NCI-H1092 (cell line): ENCODE data around the gene ALG14.
"Not testable (repeated sequence)": the region's sequence is repeated elsewhere in the genome, so short reads cannot be mapped to it uniquely, and the experiment has no call there.

Experiments used
- DNase-seq: peaks from one replicate; lab custom pipeline; 2025; lab: John Stamatoyannopoulos, UW

The ALG14 gene

DNA sequence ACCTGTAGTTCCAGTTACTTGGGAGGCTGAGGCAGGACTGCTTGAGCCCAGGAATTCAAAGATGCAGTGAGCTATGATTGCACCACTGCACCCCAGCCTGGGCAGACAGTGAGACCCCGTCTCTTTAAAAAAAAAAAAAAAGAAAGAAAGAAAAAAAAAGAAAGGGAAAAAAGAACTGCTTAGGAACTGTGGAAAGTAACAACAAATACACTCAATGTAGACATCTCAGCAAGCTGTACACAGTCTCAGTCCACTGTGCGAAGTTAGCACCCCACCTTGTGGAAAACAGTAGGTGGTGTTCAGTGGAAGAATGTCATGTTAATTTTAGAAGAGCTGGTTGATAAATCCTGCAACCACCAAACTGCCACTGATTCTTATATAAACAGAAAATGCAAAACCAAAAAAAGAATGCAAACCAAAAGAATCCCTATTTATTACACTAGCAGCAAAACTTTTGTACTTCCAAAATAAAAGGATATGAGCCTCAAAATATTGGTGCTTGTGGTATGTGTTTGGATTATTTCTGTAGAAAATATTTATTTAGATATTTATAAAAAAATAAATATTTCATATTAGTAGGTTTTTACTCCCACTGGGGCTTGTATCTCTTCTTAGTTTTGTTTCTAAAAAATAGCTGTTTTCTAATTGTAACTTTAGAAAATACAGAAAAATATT is 31.1 kb downstream of the ALG14 start:
- DNase-seq = peak; percentile 42

DNA sequence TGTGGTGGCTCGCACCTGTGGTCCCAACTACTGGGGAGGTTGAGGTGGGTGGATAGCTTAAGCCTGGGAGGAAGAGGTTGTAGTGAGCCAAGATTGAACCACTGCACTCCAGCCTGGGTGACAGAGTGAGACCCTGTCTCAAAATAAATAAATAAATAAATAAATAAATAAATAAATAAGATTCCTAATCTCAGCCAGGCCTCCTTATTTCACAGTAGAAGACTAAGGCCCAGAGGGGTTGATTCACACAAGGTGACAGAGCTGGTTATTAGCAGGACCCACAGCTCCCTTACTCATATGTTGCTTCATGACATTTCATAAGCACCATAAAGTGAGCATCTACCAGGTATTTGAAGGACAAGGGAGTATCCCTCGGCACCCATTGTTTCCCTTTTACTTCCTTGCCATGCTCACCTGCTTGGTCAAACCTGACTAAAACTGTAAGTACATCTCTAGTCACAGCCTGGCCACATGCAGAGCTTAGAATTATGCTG is 32.7 kb downstream of the ALG14 start:
- DNase-seq = no peak

DNA sequence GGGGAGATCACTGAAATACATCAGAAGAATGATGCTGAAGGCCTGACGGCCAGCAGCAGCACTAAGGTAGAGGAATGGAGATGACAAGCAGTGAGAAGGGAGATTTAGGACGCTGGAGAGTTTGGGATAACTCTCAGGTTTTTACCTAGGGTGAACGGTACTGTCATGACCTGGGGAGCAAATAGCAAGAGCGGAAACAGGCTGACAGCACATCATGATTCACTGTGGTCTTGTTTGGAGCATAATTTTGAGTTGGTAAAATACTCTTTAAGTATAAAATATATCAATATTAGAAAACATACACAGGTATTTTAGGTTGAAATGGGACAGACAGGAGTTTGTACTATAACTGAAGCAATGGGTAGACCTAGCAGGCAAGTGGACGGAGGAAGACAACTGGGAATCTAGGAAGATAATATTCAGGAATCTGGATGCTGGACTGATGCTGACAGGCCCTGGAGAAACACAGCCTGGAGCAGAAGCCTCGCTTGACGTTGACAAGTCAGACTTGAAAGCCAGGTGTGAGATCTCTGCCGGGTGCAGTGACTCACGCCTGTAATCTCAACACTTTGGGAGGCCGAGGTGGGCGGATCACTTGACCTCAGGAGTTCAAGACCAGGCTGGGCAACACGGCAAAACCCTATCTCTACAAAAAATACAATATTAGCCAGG is 33.3 kb downstream of the ALG14 start:
- no peak for DNase-seq

DNA sequence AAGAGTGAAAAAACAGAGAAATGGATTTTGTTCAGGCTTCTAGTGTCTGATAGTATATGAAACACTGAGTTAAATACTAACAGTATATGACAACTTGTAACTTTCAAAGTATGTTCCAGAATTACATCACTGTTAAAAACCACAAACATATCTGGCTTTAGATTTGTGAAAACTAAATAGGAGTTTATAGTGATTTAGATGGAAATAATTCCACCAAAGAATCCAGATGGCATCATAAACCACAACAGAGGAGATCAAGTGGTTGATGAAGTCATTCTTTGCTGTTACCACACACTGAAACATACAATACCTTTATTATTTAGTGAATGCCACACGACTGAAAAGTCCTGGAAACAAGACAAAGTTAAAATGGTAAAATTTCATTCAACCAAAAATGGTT is 37.2 kb downstream of the ALG14 start:
- no peak for DNase-seq

DNA sequence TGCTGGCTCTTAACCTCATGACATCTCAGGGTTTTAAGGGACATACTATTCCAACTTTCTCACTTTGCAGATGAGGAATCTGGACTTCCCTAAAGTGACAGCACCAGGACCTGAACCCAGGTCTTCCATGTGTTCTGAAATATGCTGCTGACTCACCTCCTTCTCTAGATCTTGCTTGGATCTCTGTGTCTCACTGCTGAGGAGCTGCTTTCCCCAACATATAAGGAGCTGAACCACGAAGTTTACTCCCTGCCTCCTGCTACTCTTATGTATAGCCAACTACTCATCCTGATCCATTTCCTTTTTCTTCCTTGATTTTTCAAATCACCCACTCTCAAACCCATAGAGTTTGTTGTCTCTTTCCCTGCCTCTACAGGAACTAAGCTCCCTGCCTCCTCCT is 38.2 kb downstream of the ALG14 start:
- no peak for DNase-seq

DNA sequence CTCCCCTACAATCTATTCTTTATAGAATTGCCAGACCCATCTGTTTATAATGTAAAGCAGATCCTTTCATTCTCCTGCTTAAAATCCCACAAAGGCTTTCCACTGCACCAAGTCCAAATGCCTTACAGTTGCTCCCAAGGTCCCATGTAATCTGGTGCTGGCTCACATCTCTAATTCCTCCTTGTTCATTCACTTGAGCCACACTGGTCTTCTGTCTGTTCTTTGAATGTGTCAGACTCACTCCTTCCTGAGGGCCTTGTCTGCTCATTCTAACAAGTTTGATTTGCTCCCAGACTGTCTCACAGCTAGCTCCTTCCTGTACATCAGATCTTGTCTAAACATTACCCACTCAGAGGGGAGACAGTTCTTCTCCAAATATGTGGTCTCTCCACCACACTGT is 38.9 kb downstream of the ALG14 start:
- DNase-seq = no peak

DNA sequence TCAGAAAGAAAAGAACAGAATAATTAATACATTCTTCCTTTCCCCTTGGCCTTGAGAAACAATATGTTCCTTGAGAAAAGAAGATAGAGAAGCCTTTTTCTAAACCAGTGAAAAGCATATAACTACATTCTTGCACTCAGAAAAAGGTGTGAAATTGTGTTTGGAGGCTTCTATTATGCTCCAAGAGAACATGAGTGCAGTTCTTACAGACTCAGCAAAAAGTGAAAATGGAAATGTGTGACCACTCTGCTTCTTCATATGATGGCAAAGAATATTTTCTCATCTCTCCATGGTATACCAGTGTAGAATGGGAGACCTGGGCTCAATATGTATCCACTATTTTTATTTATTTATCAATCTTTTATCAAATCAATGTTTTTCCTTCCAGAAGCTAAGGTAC is 43.2 kb downstream of the ALG14 start:
- no peak for DNase-seq

DNA sequence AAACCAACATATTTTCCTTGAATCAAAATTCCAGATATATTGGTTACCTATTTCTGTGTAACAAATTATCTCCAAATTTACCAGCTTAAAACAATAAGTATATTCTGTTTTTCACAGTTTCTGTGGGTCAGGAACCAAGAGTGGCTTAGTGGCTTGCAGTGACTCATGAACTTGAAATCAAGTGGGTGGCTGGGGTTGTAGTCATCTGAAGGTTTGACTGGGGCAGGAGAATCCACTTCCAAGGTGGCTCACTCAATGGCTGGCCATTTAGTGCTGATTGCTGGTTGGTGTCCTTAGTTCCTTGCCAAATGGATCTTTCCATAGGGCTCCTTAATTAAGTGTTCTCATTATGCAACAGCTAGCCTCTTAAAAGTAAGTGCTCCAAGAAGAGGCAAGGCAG is 43.8 kb downstream of the ALG14 start:
- DNase-seq = no peak

DNA sequence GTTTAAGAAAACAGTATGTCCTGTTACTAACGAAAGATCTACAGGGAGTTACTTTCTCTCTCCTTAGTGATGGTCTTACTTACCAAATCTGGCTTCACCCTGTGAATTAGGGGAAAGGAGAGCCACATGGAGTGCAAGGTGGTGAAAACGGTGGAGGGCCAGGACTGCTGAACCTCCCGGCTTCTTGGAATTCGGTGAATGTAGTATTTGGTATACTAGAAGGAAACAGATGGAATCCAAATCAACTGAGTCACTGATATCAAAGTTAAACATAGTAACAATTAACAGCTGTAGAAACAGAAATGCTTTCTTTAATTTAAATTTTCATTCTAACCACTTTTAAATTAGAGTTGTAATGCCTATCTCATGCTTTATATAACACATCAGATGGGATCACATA is 45.7 kb downstream of the ALG14 start:
- no peak for DNase-seq

DNA sequence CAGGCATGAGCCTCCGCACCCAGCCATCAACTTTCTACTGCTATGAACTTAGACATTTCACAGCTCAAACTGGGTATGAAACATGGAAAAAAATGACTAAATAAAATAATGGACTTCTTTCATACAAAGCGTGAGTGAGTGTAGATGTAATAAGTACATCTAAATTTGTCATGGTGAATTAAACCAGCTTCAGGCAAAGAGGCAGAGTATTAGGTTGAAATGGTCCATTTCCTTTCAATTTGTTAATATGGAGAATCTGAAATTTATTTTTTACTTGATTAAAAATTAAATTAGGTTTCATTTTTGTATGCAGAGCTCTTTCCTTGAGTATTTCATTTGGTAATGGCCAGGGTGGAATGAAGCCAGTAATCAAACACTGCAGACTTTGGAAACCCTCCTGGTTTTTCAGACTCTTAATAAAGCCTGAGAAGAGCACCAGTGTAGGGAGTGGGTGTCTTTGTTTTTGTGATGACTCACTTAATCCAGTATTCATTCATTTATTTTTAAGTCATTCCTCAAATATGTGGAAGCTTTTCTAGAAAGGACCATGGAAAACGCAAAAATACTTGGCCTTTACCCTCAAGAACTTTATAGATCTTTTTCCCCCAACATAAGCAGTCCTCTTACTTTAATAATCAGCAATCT is 49.2 kb downstream of the ALG14 start:
- no peak for DNase-seq

DNA sequence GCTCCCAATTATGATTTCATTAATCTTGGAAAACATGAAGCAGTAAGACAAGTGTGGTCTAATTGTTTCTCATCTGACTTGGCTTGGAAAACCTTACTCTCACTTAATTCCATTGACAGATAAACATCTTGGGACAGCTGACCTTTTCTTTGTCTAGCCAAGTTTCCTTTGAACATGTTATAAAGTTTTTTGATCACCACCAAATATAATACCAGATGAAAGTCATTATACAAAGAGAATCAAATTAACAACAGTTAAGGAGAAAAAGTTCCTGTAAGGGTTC is 50.2 kb downstream of the ALG14 start:
- no peak for DNase-seq

DNA sequence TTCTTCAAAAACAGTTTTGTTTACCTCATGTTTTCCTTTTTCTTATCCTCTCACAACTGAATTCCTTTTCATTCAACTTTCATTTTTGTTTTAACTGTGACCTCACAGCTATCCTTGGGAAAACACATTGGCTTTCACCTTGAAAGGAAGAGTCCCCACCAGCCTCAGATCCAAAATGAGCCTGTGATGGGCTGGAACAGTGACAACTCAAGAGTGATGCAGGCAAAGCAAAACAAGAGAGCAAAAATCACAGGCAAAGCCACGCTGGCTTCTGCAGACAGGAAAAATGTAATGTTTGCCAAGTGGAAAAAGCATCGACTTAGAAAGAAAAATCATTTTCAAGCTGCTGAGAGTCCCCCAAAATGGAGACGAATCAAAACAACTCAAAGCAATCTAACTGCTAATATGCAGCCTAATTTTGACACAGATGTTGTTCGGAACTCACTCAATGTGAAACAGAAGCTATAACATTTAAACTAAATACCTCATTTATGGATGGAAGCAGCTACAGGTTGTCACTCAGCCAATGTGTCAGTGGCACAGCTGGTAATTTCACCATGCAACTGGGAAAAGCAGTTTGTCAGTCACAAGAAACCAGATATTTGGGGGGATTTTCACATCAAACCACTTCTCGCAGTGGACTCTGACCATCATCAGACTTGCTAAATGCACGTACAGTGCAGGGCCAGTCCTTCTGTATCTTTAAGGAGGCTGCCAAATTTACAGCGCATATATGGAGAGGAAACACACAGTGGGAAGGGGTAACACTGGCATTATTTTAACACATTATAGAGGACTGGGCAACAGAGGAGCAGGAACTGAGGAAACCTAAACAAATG is 50.7 kb downstream of the ALG14 start:
- DNase-seq = no peak

DNA sequence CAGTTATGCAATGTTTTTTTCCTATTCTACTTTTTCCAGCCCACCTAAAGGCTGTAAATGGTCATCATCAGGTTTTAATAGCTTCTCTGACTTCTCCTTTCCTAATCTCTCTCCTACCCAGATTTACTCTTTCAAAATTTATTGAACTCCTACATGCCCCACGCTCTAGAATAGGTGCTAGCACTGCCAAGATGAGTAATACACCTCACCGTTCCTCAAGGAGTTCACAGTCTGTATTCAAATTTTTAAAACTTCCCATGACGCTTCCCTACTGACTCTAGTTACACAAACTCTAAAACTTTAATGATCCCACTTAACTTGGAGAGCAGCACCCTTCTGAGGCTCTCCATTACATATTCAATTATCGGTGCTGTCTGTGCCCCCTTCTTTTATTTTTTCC is 51.6 kb downstream of the ALG14 start:
- DNase-seq = no peak

DNA sequence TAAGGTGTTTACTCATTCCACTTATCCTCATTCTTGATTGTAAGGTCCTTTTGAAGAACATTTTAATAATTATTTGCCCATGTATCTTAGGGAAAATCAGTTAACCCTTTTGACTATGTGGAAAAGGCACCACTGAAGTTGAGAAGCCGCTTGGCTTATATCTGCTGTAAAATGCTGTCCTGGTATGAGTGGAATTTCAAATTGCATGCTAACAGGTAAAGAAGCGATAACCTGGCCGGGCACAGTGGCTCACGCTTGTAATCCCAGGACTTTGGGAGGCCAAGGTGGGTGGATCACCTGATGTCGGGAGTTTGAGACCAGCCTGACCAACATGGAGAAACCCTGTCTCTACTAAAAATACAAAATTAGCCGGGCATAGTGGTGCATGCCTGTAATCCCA is 53.3 kb downstream of the ALG14 start:
- DNase-seq = not testable (repeated sequence)

DNA sequence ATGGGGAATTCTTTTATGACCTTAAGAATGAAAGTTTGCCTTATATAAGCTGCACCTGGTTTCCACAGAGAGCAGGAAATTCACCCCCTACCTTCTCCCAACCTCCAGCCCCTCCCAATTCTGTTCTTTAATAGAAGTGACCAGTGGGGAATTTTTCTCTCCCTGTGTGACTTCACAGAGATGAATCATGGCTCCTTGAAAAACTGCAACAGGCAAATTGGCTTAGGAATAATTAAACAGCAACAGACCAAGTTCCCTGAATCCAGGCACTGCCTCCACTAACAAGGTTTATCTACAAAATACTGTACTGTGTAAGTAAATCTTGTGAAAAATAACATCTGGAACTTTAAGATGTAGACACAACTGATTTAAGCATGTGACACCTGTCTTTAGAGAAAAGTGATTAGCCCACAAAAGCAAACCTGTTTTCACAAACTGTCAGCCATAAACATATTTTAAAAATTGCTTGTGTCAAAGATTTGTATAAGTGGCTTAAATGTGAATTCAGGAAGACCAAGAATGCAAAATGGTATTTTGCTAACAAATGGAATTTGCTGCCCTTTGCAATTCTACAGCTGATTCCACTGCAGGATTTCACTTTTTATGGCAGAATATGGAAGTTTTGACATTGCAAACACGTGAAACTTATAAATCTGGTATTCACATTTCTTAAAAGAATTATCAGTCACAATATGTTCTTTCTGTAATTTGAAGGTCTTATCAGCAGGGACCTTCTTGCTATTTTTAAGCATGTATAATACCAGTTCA is 54.0 kb downstream of the ALG14 start:
- no peak for DNase-seq

DNA sequence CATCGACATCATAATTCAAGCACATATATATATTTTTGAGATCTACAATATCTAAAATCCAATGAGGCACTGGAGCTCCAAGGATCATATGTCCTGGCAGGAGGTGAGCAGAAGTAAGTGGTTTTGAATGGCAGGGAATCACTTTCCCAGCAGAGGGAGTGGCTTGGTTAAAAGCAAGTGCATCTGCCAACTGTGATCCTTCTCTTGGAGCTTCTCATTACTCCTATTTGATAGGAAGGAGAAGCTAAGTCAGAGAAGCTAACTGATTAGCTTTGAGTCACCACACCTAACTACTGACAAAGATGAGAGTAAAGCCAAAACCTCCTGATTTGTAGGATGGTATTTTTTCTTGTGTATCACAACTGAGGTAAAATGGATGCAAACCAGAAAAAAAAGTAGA is 55.0 kb downstream of the ALG14 start:
- DNase-seq = no peak

DNA sequence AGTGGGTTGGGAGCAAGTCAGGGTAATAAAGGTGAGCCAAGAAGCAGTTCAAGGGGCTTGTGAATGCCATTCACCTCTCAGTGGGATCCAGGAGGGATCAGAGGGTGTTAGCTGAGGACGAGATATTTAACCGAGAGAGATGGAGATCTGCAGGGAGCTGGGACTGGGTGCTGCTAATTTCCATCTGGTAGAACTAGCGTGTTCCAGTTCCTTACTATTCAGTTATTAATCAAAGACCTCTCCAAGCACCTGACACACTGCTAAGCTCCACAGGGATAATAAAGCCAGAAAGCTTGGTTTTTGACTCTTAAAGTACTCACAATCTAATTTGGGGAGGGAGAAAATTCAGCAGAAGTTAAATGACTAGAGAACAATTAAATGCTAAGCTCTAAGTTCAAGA is 57.7 kb downstream of the ALG14 start:
- DNase-seq = no peak

DNA sequence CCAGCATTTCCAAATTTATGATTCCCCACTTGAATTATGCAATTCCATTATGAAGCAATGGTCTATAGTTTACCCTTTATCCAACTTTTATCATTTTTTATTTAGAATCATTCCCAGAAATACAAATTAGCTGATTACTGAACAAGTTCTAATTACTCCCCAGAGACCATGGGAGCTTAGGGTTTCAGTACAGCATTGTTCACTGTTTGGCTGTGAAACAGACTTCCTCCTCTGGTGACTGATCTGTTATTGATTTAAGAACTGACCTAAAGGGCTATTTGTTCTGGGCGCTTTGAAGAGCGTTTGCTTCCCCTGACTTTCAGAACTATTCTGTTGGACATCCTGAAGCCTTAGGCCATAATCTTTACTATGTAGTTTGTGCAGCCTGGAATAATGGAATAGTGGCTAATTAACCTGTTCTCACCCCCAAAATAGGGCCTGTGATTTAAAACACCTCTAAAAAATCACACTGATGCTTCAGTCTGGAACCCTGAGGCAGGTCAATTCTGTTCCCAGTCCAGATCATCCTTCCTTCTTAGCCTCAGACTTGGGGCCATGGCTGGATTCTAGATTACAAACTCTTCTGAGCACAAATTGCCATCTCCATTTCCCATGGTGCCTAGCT is 58.7 kb downstream of the ALG14 start:
- no peak for DNase-seq

DNA sequence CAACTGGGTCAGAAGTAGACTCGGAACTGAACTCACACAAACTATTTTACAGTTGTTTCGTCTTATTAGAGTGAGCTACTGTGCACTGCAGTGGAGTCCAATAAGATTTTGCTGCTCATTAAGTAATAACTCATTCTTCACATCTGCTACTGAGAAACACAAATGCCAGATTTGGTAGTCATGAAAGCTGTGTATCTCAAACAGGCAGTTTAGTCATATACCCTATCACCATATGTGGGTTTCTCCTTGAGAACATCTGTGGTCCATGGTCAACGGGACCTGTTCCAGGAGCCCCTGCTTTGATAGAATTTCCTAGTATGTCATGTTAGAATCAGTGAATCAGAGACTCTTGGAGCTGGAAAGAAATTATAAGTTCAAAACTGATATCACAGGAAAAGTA is 60.4 kb downstream of the ALG14 start:
- DNase-seq = no peak

DNA sequence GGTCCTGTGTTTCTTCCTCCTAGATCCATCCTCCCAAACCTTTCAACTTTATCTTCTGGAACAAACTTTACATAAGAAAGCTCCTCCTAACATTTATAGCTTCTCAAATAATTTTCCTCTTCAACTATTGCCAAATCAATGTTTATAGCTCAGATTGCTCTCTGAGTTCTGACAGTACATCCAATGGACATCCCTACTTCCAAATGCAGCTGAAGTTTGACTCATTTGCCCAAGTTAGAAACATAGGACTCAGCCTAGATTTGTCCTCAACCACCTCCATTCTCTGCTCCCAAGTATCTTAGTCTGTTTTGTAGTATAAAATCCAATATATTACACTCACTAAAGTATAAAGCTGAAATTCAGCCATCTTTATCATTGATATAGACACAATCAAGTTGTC is 62.6 kb downstream of the ALG14 start:
- no peak for DNase-seq

DNA sequence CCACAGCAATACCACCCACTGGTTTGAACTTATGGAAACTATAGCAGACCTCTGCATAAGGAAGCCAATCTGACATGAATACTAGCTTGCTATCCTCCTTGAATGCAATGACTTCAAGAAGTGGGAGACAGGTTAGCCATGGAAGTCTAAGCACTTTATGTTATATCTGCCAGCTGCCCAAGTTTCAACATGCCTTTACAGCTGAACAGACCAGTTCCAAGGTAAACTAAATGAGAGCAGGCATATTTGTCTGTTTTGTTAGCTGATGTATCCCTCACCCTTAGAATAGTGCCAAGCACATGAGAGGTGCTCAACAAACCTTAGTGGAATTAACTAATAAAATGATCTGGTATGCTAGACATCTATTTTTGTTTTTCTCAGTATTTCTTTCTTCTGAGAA is 65.1 kb downstream of the ALG14 start:
- DNase-seq = no peak

DNA sequence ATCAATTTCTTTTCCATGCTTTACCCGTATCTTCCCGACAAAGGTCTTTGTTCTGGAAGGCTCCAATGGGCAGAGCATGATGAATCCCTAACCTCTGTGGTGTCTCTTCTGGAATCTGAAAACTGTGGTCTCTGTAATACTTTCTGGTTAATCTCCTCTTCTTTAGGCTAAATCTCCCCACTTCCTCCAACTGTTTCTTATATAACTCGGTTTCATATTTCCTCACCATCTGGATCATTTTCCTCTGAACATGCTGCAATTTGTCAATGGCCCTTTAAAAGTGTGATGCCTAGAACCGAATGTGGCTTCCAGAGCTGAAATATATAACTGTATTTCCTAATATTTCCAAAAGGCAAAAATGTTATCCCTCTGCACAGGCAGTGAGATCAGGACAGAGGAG is 66.1 kb downstream of the ALG14 start:
- no peak for DNase-seq
